NCI-H2107 treated with DMSO at 0.1 percent for 48 hours (cell line): Measurements from ENCODE around the gene SLC25A48.

Experiments used
- DNase-seq: peaks from one replicate; lab custom pipeline; 2025; ENCODE audit not compliant: unreplicated experiment; lab: John Stamatoyannopoulos, UW

SLC25A48 gene

GRCh38 chr5:135879591-135879990 is 45.1 kb downstream of the SLC25A48 start:
- no peak for DNase-seq

- DNase-seq: no peak
Observed at GRCh38 chr5:135880278-135880677, 45.8 kb downstream of the SLC25A48 start.

GRCh38 chr5:135880801-135881200 is 46.3 kb downstream of the SLC25A48 start:
- no peak for DNase-seq

- no peak for DNase-seq
Observed at GRCh38 chr5:135881244-135881643, 46.8 kb downstream of the SLC25A48 start.

- DNase-seq: no peak
Observed at GRCh38 chr5:135881819-135882218, 47.4 kb downstream of the SLC25A48 start.

GRCh38 chr5:135883026-135883425 is 48.6 kb downstream of the SLC25A48 start:
- no peak for DNase-seq

GRCh38 chr5:135883441-135883840 is 49.0 kb downstream of the SLC25A48 start:
- no peak for DNase-seq

GRCh38 chr5:135885031-135885430 is 50.6 kb downstream of the SLC25A48 start:
- no peak for DNase-seq

GRCh38 chr5:135886136-135886535 is 51.7 kb downstream of the SLC25A48 start:
- DNase-seq: no peak

GRCh38 chr5:135887447-135887864 is 53.0 kb downstream of the SLC25A48 start:
- peak; percentile 45 for DNase-seq

GRCh38 chr5:135887881-135888614 is 53.6 kb downstream of the SLC25A48 start:
- no peak for DNase-seq

GRCh38 chr5:135890296-135890695 is 55.8 kb downstream of the SLC25A48 start:
- DNase-seq: no peak

- DNase-seq: peak; percentile 55
Observed at GRCh38 chr5:135890867-135891266, 56.4 kb downstream of the SLC25A48 start.

- DNase-seq: no peak
Observed at GRCh38 chr5:135891268-135891667, 56.8 kb downstream of the SLC25A48 start.

- DNase-seq: no peak
Observed at GRCh38 chr5:135891791-135892190, 57.3 kb downstream of the SLC25A48 start.

GRCh38 chr5:135894276-135894675 is 59.8 kb downstream of the SLC25A48 start:
- no peak for DNase-seq

- no peak for DNase-seq
Observed at GRCh38 chr5:135894789-135895188, 60.3 kb downstream of the SLC25A48 start.

GRCh38 chr5:135895474-135896006 is 61.1 kb downstream of the SLC25A48 start, which contains the start of gene IL9:
TSS of gene IL9 (minus strand) at chr5:135895841. CDS start at chr5:135895816, 25 bp downstream.
- no peak for DNase-seq

- DNase-seq: no peak
Observed at GRCh38 chr5:135898651-135899050, 64.2 kb downstream of the SLC25A48 start.

- DNase-seq: no peak
Observed at GRCh38 chr5:135900276-135900675, 65.8 kb downstream of the SLC25A48 start.

GRCh38 chr5:135901633-135902032 is 67.2 kb downstream of the SLC25A48 start:
- no peak for DNase-seq

- DNase-seq: no peak
Observed at GRCh38 chr5:135905144-135905543, 70.7 kb downstream of the SLC25A48 start.
